Measurements from ENCODE around the gene ECI1. TPM values are rescaled to one million over a fixed set of nuclear protein-coding genes. Genes with fewer than 3 reads are reported as not detected.

The ECI1 gene
- 36.0 and 39.4 TPM in 2 replicates for total RNA-seq

GRCh38 chr16:2251296-2252111, at the start of gene ECI1:
ECI1 (minus strand) TSS chr16:2251587; CDS start chr16:2251566, 21 bp downstream.

GRCh38 chr16:2267913-2268666, 16.7 kb upstream of the ECI1 start, which contains the start of gene RNPS1:
RNPS1 (minus strand) TSS chr16:2268126; CDS start chr16:2264643, 3,483 bp downstream.

GRCh38 chr16:2236337-2237101, 14.9 kb downstream of the ECI1 start, which contains the start of gene DNASE1L2:
DNASE1L2 (plus strand) TSS chr16:2236444; CDS start chr16:2236817, 373 bp downstream.

GRCh38 chr16:2223221-2223941, 28.0 kb downstream of the ECI1 start, which contains the start of gene E4F1:
E4F1 (plus strand) TSS chr16:2223591; CDS start chr16:2223614, 23 bp downstream.

GRCh38 chr16:2214719-2214968, 36.7 kb downstream of the ECI1 start, which contains the start of gene PGP:
PGP (minus strand) TSS chr16:2214840; CDS start chr16:2214777, 63 bp downstream.

GRCh38 chr16:2210386-2211365, 40.7 kb downstream of the ECI1 start, which contains the start of gene BRICD5:
BRICD5 (minus strand) TSS chr16:2210863; CDS start chr16:2210833, 30 bp downstream.

GRCh38 chr16:2205104-2205966, 46.1 kb downstream of the ECI1 start, which contains the start of gene MLST8:
MLST8 (plus strand) TSS chr16:2205454; CDS start chr16:2206086, 632 bp downstream.

GRCh38 chr16:2196162-2196980, 55.0 kb downstream of the ECI1 start, which contains the start of gene CASKIN1:
CASKIN1 (minus strand) TSS chr16:2196605; CDS start chr16:2196432, 173 bp downstream.

Other genes with a start within 250 kb of the ECI1 start
- gene ZNF598, start 241.8 kb downstream of the ECI1 start, total RNA-seq, result 52.9 and 61.7 TPM in 2 replicates
- 3.6 and 4.0 TPM in 2 replicates for gene NPW, start 231.8 kb downstream of the ECI1 start, total RNA-seq
- gene NHERF2, start 224.7 kb downstream of the ECI1 start, total RNA-seq, result 24.8 and 25.5 TPM in 2 replicates
- gene NTHL1, start 203.8 kb downstream of the ECI1 start, total RNA-seq, result 32.8 and 43.2 TPM in 2 replicates
- 33.8 and 35.0 TPM in 2 replicates for gene TSC2, start 203.6 kb downstream of the ECI1 start, total RNA-seq
- gene PKD1, start 115.7 kb downstream of the ECI1 start, total RNA-seq, result 43.3 and 71.5 TPM in 2 replicates
- 0.49 and 5.0 TPM in 2 replicates for gene RAB26, start 103.0 kb downstream of the ECI1 start, total RNA-seq
- 58.2 and 65.4 TPM in 2 replicates for gene TRAF7, start 95.8 kb downstream of the ECI1 start, total RNA-seq
- 0.42 and 0.46 TPM in 2 replicates for gene CASKIN1, start 55.0 kb downstream of the ECI1 start, total RNA-seq
- 68.9 and 81.9 TPM in 2 replicates for gene MLST8, start 46.1 kb downstream of the ECI1 start, total RNA-seq
- 2.5 and 3.5 TPM in 2 replicates for gene BRICD5, start 40.7 kb downstream of the ECI1 start, total RNA-seq
- gene PGP, start 36.7 kb downstream of the ECI1 start, total RNA-seq, result 21.9 and 26.8 TPM in 2 replicates
- 23.9 and 26.2 TPM in 2 replicates for gene E4F1, start 28.0 kb downstream of the ECI1 start, total RNA-seq
- 0.19 and 0.21 TPM in 2 replicates for gene DNASE1L2, start 15.1 kb downstream of the ECI1 start, total RNA-seq
- gene RNPS1, start 16.5 kb upstream of the ECI1 start, total RNA-seq, result 178 and 219 TPM in 2 replicates
- gene ABCA3, start 89.1 kb upstream of the ECI1 start, total RNA-seq, result 0.56 TPM in 1 of 2 replicates, not detected in the other
- 19.6 and 22.9 TPM in 2 replicates for gene CCNF, start 177.9 kb upstream of the ECI1 start, total RNA-seq
- gene TEDC2, start 208.5 kb upstream of the ECI1 start, total RNA-seq, result 11.4 and 19.5 TPM in 2 replicates
- 0.14 TPM in 1 of 2 replicates, not detected in the other for gene NTN3, start 219.7 kb upstream of the ECI1 start, total RNA-seq
- 5.8 and 6.2 TPM in 2 replicates for gene TBC1D24, start 223.5 kb upstream of the ECI1 start, total RNA-seq

Data from airway epithelial cell (primary cell).